Stimulated activated CD4-positive, alpha-beta T cell treated with anti-CD3 and anti-CD28 coated beads, Interleukin-1b, Interleukin-23, amount 100 ng/mL, for 24 hours (primary cell): ENCODE measurements around the gene HOMER1.
A peak's percentile ranks its signal among the peaks of the same experiment; 100 is the strongest.

Experiments
- DNase-seq, 4 experiments: peaks; one replicate each; pipeline ENCODE4 v3.0.0-alpha.2; 2020; ENCODE audit warnings: low read depth in 4 of 4, low spot score in 1 of 4

The HOMER1 gene, protein sequence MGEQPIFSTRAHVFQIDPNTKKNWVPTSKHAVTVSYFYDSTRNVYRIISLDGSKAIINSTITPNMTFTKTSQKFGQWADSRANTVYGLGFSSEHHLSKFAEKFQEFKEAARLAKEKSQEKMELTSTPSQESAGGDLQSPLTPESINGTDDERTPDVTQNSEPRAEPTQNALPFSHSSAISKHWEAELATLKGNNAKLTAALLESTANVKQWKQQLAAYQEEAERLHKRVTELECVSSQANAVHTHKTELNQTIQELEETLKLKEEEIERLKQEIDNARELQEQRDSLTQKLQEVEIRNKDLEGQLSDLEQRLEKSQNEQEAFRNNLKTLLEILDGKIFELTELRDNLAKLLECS

DNA sequence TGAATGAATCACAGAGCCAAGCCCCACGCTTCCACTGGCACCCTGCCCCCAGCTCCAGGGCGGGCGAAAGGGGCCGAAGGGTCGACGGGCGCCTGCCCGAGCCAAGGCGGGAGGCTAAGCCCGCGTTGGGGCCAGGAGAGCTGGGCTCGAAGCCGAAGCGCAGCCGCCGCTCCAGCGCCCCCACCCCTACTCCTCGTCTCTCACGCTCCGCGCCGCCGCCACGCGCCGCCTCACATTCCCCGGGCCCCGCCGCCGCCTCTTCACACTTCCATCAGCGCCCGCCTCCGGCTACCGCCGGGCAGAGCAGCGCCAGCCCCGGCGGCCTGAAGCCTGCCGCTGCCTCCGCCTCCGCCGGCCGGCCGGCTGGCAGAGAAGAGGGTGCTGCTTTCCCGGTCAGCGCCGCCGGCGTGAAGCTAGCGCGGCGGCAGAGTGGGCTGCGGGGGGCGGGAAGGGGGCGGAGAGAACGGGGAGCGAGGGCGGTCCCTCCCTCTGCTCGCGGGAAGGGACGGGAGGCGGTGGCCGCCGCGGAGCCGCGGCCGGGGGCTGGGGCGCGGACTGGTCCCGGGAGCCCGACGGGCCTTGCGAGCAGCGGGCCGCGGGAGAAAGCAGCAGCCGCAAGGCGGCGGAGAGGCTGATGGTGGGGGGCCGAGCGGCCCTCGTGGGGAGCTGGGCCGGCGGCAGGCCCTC, at the start of gene HOMER1:
Gene HOMER1, minus strand, starts transcription at position 431 of the 687 bp plus-strand sequence. CDS start 1,360 bp downstream, outside the sequence.
- peak; percentile 35 to 66 (median 58) for DNase-seq

DNA sequence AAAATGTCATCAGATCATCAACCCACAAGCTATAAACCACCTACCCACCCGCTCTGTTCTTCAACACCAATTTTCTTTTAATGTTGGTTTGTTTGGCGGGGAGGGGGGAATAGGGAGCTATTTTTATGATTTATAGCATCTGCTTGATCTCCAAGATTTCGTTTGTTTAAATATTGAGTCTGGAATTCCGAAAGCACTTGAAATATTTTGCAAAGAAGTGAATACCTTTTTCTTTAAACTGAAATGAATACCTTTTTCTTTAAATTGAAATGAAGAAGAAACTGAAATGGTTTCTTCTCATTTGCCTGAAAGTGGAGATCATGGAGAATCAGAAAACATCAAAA, 49.3 kb upstream of the HOMER1 start:
- DNase-seq, result no peak

DNA sequence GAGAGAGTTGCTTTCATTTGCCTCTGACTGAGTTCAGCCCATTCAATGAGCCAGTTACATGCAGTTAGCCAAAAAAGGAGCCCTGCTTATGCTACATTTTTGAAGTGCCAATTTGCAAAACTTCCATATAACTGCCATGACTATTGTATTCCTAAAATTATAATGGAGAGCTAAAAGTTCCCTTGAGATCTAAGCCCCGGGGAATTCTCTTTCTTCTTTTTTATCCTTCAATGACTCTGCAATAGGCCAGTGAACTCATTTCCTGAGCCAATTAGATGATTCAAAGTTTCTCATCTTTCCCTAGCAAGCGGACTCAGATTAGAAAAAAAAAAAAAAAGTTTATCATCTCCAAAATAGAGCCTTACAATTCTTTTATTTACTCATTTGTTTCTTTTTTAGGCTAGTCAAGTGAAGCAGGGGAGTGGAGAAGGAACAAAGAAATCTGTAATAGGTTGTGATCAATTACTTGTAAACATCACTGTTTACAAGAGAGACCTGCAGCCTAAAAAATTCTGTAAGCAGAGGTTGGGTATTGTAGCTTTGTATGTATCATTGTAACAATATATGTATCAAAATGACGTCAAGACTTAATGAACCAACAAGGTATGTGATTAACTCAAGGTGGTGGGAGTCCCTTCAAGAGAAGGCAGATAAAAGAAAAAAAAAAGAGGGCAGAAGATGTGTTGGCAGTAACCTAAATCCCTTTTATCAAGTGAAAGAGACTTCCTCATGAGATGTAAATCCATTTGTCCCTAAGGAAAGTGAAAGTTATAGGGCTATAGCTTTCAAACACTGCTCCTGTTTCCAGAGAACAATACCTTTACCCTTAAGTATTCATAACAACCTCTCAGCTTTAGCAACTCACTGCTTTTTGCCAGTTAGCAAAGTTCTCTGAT, 48.7 kb upstream of the HOMER1 start:
- DNase-seq, result no peak

DNA sequence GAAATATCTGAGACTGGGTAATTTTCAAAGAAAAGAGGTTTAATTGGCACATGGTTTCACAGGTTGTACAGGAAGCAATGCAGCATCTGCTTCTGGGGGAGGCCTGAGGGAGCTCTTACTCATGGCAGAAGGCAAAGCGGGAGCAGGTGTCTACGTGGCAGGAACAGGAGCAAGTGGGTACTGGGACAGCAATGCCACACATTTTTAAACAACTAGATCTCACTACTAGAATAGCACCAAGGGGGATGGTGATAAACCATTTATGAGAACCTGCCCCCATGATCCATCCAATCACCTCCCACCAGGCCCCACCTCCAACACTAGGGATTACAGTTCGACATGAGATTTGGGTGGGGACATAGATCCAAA, 47.6 kb upstream of the HOMER1 start:
- DNase-seq, result peak in 3 of 4 experiments; percentile 7 to 17 (median 17)

DNA sequence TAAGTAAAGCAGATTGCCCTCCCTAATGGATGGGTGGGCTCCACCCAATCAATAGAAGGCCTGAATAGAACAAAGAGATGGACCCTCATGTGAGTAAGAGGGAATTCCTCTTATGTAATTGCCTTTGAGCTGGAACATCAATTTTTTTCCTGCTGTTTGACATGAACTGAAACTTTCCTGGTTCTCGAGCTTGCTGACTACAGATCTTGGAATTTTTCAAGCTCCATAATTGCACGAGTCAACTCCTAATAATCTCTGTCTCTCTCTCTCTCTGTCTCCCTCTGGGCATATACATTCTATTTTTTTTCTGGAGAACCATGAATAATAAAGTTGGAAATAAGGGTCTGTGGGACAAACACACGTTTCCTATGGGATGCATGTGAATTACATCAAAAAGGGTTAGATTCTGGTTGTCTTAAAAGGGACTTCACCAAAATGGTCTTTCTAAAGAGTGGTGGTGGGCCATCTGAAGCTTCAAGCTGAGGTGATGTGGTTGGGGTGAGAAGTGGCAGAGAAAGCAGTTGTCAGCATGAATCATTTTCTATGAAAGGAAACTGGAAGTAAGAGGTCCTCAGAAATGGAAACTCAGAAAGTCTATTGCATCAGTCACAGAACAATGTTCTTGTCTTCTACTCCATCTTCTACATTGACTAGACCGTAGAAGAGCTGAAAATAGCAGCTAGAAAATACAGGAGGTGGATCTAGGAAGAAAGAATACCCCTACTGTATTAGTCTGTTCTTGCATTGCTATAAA, 47.0 kb upstream of the HOMER1 start:
- DNase-seq, result no peak

DNA sequence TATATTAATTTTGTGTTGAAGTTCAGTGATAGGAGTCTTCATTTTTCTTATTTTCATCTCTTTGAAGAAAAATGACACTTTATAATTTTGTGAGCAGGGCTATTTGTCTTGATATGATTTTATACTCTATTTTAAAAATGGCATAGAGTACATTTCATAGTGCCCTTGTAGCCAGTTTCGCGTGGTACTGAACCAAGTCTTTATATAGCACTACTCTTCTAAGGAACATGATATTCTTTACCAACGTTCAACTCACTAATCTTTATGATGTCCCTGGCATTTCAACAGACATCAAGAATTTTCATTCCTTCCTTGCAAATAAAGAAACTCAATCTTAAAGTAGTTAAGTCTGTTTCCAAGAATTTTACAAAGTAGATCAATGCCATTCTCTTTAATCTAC, 41.5 kb upstream of the HOMER1 start:
- no peak for DNase-seq

DNA sequence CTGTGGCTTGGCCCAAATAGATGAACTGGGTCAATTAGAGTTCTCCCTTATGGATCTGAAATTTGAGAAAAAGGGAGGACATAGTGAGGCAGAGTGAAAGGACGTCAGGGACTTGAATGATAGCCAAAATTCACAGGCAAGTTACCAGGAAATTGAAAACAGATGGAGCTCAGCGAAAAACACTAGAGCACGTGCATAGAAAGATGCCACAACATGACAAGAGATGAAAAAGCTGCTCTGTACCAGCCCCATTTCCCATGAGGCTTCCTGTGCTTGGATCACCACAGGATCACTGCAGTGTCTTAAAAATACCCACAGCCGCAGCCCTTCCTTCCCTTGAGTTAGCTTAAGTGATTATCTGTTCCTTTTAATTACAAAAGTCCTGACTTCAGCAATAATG, 39.0 kb upstream of the HOMER1 start:
- DNase-seq, result no peak

DNA sequence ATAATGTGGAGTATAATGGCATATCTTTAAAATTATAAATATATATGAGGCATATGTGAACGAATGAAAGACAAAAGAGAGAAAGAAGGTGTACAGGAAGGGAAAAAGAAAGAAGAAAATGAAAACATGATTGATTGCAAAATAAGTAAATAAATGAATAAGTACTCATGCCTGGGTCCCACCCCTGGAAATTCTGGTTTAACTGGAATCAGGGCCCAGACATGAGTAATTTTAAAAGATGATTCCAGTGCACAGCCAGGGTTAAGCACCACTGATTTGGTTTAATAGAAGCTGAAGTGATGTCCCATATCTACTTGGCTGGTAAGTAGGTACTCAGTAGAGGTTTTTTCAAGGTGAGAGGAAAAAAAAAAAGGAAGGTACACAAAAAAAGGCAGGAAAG, 34.0 kb upstream of the HOMER1 start:
- no peak for DNase-seq

DNA sequence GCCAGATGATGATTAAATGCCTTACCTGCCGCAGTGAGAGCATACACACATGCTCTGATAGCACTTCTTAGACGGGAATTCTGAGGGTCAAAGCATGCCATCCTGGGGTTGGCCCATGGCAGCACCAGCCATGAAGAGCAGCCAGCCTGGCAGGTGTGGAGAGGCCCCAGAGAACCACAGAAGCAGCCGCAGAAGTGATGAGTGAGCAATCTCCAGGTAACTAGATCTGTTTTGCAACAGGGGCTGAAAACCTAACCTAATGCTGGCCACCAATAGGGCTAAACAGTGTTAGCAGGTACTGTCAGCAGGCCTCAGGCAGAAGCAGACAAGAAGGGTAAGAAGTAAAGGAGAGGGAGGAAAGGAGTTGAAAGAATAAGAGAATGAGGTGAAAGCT, 33.5 kb upstream of the HOMER1 start:
- DNase-seq, result no peak

DNA sequence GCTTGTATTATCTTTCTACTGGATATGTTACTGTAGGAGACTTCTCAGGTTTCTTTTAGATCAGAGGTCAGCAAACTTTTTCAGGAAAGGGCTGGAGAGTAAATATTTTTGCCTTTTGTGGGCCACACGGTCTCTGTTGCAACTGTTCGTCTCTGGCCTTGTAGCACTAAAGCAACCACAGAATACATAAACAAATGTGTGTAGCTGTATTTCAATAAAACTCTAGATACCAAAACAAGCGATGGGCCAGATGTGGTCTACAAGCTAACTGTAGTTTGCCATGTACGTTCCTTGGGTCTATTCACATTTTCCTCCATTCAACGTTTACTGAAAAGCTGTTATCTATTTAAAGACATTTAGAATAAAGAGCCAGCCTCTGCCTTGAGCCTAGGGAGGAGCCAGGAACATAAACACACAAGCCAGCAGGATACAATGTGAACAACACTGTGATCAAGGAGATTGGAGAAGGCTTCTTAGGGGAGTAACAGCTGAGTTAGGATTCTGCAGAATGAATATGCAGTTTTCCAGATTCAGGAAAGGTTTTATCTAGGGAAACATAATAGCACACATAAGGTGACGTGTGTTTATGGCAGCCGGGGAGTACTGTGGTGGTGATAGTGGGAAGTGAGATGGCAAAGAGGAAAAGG, 33.0 kb upstream of the HOMER1 start:
- DNase-seq, result no peak

DNA sequence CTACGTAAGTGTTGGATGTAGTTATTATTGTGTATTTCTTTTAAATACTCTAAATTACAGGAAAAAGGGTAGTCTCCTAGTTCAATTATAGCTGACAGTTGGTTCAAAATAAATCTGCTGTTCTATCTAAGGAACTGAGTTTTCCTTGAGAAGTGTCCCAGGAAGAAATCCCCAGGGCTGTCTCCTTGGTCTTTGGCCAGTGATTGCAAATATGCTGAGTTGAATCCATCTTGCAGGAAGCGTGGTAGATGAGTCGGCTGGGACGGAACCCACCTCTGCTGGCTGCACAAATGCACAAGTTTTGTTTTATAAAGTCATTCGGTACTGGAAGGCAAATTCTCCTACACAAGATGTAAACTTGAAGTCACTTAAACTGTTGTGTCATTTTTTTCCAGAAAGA, 30.2 kb upstream of the HOMER1 start:
- DNase-seq, result no peak

DNA sequence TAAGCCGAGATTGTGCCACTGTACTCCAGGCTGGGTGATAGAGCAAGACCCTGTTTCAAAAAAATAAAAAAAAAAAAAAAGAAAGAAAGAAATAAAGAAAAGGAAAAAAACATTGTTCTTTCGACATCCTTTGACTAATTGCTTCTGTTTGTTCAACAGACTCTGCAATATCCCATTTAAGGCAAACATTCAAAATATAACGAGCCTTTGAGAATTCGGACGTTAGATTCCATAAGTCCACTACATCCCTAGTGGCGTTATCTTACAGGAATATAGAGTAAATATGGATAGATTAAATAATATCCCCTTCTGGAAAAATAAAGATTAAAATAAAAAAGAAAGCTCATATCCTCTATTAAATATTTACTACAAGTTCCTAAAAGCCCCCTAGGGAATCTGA, 27.0 kb upstream of the HOMER1 start:
- no peak for DNase-seq

DNA sequence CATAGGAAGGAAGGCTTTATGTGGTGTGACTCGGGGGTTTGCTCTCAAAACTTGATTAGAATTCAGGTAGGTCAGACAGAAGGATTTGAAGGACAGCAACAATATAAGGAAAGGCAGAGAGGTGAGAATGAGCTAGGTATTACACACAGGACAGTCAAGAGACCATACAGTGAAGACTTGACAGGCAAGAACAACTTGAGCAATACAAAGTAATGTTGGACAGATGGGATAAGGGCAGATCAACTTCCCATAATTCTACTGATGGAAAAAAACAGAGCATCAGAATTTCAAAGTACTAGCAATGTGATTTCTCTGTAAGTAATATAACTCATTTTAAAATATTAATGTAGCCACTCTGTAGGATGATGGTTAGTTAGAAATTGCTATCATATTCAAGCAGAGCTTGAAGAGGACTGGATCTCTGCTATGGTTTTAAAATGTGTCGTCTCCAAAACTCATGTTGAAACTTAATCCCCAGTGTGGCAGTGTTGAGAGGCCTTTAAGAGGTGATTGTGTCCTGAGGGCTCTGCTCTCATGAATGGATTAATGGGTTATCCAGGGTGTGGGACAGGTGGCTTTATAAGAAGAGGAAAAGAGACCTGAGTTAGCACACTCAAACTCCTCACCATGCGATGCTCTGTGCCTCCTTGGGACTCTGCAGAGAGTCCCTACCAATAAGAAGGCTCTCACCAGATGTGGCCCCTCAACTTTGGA, 22.4 kb upstream of the HOMER1 start:
- no peak for DNase-seq

DNA sequence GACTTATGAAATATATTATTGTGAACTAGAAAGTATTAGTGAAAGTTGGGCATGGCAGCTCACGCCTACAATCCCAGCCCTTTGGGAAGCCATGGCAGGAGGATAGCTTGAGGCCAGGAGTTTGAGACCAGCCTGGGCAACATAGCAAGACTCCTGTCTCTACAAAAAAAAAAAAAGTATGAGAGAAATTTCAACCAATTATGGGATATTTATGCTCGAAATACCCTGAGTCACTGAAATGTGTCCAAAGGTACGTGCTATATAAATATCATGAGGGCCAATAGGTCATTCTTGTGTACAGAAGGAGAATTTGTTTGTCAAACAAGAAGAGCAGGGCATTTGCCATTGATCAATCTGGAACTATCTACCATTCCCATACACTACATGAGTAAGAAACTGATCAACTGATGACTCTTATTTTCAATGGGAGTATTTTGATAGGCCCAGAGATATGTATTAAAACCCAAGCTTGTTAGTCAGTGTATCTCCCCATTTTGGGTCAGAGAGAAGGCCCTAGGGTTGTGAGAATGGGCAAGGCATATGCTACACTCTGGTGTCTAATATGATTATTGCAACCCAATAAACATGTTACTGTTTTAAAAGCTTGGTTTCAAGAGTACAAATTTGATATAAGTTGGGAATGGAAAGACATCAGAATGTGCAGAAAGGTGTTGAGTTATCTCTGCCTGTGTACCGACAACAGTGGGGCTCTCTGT, 21.7 kb upstream of the HOMER1 start:
- no peak for DNase-seq

DNA sequence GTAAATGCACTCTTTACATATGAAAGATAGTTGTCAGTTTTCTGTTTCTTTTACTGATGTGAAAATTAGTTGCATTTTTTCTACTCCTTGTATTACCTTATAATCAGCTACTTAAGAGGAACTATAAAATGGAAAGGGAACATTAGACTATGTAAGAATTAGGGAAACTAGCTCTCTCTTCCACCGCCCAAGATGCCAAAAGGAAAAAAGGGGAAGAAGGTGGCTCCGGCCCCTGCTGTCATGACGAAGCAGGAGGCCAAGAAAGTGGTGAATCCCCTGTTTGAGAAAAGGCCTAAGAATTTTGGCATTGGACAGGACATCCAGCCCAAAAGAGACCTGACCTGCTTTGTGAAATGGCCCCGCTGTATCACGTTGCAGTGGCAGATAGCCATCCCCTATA, 15.2 kb upstream of the HOMER1 start:
- no peak for DNase-seq

DNA sequence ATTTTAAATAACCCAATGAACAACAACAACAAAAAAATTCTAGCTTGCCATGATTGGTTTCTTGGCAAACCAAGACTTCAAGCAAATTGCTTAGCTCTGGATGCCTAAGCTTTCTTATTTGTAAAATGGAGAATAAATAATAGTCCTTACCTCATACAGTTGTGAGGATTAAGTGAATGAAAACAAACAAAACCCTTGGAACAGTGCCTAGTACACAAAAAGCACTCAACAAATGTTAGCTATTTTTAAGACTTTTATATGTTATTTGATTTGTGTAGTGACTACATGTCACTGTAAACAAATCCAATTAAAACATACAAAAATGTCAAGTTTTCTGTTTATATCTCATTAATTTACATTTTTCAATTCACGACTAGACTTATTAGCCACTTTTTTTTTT, 13.5 kb upstream of the HOMER1 start:
- no peak for DNase-seq

DNA sequence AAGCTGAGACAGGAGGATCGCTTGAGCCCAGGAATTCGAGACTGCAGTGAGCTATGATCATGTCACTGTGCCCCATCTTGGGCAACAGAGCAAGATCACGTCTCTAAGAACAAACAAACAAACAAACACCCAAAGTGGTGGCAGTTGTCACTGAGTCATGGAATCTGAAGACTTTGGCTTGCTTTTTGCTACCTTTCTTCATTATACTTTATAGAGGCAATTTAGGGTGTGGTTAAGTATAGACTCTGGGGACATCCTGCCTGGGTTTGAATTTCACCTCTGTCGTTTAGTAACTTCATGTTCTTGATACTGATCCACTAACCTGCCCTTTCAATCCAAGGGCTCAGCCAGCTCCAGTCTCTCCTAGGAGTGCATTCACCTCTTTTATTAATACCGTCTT, 13.0 kb upstream of the HOMER1 start:
- no peak for DNase-seq

DNA sequence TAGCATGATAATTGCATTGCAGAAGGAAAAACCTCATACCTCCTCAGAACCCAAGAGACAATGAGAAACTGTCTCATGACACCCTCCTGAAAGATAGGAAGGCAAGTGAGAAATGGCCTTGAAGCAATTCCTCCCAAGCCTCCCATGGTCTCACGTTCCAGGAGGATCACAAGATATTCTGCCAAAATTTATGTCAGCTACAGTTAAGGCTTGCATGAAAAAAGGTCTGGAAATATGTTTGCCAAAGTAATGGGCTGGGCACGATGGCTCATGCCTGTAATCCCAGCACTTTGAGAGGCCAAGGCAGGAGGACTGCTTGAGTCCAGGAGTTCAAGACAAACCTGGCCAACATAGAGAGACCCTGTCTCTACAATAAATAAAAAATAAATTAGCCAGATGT, 12.6 kb upstream of the HOMER1 start:
- DNase-seq, result no peak

DNA sequence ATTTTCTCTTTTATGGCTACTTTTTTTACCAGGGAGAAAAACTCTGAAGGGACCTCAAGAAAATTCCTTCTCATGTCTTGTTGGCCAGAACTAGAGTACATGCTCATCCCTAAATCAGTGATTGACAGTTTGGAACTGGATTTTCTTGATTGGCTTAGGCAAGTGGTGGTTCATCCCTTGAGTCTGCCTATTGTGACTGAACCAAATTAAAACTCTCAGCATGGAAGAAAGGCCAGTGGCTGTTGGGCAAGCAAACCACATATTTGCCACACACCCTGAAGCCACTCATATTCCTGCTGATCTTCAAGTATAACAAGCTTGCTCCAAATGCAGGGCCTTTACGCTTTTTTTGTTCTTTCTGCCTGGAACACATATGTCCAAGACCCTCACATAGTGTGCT, 7.2 kb upstream of the HOMER1 start:
- no peak for DNase-seq

DNA sequence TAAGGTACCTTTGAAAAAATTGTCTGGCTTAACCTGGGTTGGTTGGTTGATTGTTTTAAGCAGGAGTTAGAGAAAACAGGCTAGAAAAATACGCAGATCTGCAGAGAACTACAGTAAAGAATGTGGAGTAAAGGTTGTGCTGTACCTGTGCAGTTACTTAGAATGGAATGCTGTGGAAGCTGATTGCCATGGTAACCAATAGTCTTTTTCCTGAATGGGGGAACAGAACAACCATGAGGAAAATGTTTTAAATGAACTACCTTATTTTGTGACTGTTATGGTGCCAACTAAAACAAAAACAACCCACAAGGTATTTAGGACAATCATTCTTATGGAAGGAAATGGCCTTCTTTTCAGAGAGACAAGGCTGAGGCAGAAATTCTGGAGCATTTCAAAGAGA, 4.8 kb upstream of the HOMER1 start:
- no peak for DNase-seq
